Iris pigment epithelial cell (primary cell): ENCODE measurements around the gene FAM168A.
A peak's percentile ranks its signal among the peaks of the same experiment; 100 is the strongest.

Experiments
- DNase-seq: peaks from one replicate; pipeline ENCODE4 v3.0.0-alpha.2; 2011; ENCODE audit warnings: low read depth

The FAM168A gene

DNA sequence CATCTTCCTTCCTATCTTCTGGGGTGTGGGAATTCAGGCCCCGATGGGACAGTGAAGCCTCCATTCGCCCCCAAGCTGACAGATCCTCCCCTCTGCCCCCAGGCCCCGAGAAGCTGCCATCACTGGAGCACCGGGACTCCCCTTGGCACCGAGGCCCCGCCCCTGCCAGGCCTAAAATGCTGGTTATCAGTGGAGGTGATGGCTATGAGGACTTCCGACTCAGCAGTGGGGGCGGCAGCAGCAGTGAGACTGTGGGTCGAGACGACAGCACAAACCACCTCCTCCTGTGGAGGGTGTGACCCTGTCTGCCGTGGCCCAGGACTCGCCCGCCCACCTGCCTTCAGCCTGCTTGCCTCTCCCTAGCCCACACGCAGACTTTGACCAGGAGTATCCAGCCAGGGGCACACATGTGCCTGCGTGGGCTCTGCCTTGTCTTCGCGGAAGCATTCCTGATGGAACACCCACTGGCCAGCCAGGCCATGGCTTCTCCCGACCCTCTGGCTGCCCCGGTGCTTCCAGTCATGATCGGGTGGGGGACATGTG is 230.4 kb downstream of the FAM168A start:
- DNase-seq: no peak

DNA sequence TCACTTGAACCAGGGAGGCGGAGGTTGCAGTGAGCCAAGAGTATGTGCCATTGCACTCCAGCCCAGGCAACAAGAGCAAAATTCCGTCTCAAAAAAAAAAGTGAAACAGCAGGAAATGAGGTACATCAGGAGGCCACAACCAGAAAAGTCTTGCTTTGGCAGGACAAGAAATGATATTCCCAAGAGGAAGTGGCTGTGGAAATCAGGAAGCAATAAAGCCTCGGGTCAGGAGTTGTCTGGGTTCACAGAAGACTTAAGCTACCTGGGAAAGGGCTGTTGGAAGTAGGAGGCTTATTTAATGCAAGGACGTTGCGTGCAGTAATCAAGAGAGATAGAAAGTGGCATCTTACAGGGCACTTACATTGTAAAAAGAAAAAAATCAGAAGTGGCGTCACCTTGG is 231.0 kb downstream of the FAM168A start:
- DNase-seq: no peak

DNA sequence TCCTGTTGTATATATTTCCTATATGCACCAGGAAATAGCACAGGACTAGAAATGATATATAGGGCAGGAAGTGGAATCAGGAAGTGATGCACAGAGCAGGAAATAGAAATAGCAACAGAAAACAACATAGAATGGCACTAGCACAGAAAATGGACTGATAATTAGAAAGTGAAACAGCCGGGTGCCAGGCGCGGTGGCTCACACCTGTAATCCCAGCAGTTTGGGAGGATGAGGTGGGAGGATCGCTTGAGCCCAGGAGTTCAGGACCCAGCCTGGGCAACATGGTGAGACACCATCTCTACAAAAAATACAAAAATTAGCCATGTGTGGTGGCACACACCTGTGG is 231.7 kb downstream of the FAM168A start:
- no peak for DNase-seq

DNA sequence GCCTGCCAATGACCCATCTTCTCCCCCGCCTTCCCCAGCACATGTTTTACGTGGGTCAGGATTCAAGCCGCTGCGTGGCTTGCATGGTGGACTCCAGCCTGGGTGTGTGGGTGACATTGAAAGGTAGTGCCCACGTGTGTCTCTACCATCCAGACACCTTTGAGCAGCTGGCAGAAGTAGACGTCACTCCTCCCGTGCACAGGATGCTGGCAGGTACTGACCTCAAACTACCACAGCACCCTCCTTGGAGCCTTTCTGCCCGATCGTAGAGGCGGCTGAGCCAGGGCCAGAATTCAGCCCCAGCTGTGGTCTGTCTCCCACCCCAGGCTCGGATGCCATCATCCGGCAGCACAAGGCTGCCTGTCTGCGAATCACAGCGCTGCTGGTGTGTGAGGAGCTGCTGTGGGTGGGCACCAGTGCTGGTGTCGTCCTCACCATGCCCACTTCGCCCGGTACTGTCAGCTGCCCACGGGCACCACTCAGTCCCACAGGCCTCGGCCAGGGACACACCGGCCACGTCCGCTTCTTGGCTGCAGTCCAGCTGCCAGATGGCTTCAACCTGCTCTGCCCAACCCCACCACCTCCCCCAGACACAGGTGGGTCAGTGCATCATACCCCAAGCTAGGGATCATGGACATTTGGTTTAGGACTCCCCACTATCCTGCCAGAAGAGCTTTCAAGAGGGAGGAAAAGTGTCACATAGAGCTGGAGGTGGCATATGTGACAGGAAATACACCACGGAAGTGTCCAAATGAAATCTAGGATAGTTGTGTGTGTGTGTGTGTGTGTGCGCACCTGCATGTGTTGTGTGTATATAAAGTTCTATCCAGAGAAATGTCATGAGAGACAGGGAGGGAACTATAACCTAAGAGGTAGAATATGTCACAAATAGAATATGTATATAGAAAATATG is 232.3 kb downstream of the FAM168A start:
- DNase-seq: no peak

DNA sequence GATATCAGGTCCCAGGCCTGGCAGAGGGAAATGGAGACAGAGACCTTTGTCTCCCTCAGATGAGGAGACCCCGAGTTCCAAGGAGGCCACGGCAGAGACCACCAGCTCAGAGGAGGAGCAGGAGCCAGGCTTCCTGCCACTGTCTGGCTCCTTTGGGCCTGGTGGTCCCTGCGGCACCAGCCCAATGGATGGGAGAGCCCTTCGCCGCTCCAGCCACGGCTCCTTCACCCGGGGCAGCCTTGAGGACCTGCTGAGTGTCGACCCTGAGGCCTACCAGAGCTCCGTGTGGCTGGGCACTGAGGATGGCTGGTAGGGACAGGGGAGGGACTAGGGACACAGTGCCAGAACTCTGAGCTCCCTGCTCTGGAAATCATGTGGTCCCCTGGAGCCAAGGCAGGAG is 234.8 kb downstream of the FAM168A start:
- no peak for DNase-seq

DNA sequence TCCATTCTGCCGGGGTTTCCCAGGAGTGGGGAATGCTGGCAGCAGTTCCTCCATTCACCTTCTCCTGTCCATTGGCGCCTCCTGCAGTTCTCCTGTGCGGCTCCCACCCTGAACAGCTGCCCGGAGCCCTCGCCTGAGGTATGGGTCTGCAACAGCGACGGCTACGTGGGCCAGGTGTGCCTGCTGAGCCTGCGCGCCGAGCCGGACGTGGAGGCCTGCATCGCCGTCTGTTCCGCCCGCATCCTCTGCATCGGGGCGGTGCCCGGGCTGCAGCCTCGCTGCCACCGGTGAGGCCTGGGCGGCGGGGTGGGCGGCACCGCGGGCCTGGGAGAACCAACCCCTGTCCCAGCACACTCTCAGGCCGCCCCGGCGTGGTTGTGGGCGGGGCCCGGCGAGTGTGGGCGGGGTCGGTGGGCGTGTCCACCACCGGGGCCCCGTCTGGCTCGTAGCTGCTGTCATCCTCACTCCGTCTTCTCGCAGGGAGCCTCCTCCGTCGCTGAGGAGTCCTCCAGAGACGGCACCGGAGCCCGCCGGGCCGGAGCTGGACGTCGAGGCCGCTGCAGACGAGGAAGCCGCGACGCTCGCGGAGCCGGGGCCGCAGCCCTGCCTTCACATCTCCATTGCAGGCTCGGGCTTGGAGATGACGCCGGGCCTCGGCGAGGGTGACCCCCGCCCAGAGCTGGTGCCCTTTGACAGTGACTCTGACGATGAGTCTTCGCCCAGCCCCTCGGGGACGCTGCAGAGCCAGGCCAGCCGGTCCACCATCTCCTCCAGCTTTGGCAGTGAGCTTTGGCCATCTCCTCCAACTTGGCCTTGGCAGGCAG is 235.7 kb downstream of the FAM168A start:
- no peak for DNase-seq

DNA sequence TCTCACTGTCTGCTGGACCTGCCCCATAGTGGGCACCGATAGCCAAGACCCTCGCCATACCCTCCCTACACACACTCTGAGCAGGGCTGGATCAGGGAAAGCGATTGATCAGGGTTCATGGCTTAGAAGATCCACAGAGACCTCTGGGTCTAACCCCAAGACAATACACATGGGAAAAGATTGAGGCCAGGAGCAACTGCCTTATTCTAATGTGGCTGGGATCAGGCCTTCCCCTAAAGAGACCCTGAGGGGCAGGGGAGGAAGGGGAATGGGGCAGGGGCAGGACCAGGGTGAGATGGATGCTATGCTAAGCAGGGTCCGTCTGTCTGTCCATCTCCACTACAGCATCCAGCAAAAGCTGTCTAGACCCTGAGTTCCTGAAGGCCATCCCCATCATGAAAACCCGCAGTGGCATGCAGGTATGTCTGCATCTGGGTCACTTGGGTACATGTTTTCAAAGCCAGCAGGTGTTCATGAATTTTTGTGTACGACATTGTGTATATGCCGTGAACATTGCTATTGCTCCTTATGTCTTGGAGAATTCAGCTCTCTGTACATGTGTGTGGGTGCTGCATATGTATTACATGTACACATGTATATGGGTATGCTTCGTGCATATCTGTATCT is 237.1 kb downstream of the FAM168A start:
- DNase-seq: no peak

DNA sequence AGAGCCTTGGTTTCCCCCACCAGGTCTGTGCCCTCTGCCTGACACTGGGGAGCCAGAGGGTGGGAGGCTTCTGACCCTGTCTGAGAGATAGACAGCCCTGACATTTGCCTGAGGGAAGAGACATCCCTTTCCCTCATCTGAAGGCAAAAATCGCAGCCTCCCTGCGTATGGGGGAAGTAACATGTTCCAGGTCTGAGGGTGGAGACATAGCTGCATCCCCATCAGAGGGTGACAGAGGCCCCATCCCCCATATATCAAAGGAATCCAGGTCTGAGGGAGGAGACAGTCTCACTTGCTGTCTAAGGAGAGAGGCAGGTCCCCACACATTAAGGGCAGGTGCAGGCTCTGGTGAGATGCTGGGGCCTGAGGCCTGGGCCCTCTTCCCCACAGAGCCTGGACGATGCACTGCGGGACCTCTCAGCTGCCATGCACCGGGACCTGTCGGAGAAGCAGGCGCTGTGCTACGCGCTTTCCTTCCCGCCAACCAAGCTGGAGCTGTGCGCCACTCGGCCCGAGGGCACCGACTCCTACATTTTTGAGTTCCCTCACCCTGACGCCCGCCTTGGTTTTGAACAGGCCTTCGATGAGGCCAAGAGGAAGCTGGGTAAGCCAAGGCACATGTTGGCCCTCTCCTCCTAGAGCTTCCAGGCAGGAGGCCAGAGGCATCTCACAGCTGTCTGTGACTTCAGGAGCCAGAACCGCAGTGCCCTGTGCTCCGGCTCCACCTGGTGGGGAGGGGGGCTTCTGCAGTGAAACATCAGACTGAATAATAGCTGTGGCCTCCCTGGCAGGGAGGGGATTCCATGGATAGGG is 237.8 kb downstream of the FAM168A start:
- peak; percentile 51 for DNase-seq

DNA sequence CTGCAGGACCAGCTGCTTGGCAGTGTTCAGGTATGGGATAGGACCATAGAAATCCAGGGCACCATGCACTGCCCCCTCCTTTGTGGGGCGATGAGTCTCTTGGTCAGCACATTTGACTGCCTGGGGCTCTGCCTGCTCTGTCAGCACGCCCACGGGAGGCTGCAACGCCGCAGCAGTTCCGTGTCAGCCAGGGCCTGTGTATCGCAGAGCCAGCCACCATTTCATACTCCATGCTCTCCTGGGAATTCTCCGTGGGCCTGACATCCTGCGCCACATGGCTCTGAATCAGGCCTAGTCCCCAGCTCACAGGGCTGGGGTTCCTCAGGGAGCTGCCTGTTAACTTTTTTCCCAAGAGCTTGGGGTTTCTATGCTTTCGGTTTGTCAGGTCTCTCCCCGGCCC is 238.6 kb downstream of the FAM168A start:
- DNase-seq: no peak

DNA sequence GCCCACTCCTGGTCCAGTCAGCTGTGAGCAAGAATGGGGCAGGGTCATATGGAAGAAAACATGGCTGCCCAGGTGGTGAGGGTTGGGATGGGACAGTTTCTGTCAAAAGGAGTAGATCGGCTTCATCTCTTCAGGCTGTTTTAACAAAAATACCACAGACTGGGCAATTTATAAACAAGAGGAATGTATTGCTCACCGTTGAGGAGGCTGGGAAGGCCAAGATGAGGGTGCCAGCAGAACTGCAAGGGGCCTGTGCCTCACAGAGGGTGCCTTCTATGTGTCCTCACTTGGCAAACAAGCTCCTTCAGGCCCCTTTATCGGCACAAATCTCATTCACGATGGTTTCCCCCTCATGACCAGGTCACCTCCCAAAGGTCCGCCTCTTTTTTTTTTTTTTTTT is 239.8 kb downstream of the FAM168A start:
- DNase-seq: peak; percentile 38

DNA sequence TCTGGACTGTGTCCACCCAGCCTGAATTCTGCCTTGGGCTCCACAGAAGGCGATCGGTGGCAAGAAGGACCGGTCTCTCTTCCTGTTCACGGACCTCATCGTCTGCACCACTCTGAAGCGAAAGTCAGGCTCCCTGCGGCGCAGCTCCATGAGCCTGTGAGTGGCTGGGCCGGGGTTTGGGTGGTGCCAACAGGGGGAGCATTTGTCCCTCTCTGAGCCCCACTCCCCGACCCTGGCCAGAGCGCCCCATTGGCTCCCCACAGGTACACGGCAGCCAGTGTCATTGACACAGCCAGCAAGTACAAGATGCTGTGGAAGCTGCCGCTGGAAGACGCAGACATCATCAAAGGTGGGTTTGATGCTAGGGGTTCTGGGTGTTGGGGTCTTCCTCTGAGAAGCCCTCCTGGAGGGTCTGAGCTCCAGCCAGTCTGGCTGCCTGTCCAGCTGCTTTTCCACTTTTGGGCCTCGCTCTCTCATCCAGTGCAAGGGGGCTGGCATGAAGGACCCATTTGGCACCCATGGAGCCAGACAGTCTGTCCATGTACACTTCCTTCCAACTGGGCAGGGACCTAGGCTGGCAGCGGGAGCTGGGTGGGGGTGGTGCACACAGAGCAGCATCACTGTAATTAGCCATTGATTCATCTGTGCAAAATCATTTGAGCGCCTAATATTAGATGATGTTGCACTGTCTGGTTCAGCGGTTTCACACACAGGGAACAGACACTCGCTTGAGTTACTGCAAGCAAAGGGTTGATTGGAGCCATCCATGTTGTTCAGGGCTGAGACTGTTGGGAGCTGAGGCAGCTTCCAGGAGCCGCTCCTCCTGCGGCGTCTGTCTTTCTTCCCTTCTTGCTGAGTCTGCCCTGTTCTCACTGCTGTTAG is 240.7 kb downstream of the FAM168A start:
- no peak for DNase-seq

DNA sequence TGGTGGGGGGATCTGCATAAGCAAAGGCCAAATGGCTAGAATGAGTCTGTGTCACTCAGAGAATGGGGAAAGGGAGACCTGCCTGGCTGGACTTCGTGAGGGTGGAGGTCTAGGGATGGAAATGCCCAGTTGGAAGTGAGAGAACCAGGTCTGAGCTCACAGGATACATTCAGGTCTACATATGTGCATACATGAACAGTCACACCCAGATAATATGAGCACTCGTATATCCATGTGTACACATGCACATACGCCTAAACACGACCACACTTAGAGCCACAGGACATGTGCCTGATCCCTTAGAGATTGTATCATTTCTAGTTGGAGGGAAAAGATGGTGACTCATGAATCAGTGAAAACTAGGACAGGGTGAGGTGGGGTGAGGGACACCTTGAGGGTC is 242.8 kb downstream of the FAM168A start:
- DNase-seq: no peak

DNA sequence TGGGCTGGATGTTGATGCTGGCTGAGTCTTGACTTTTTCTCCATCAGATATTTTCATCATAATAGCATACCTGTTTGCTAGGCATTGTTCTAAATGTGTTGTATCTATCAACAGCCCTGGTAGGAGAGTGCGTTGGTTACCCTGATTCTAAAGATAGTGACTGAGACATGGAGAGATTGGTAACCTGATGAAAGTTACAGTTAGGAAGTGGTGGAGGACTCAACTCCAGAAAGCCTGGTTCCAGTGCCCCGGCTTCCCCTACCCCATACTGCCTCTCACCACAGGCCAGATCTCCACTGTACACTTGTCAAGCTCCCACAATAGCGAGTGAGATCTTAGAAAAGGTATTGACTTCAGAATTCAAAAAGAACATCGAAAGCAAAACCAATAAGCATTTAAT is 244.5 kb downstream of the FAM168A start:
- DNase-seq: no peak

DNA sequence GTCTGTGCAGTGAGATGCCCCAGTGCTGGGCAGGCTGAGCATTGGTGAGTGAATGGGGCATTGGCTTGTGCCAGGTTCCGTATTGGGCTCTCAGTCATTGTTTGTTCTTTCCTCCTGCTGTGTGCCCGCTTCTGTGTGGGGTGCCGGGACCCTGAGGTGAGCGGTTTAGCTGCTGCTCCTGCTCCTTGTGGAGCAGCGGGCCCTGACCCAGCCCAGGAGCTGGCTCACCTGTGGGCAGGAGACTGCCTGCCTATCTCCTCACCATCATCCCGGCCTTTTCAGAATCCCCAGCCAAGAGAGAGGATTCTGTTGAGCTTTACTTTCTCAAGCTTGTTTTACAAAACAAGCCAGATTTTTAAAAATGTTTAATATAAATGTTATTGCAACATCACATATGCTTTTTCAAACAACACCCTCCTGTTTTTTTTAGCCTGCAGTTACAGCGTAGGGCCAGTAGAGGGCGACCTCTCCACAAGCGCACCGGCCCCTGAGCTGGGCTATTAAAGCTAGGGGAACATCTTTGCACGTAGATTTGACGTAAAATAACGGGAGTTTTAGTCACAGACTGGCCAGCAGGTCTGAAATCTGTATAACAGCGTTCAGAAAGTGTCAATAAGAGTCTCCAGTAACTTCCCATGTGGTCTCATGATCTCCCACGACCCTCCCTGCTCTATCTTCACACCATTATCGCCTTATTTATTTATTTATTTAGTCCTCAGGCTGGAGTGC is 246.8 kb downstream of the FAM168A start:
- peak; percentile 79 for DNase-seq
